ENCODE measurements around the gene GSTCD. TPM values are rescaled to one million over a fixed set of nuclear protein-coding genes. Genes with fewer than 3 reads are reported as not detected.

The GSTCD gene
- total RNA-seq, 1 experiment from 2014 or later = 17.9 TPM

DNA sequence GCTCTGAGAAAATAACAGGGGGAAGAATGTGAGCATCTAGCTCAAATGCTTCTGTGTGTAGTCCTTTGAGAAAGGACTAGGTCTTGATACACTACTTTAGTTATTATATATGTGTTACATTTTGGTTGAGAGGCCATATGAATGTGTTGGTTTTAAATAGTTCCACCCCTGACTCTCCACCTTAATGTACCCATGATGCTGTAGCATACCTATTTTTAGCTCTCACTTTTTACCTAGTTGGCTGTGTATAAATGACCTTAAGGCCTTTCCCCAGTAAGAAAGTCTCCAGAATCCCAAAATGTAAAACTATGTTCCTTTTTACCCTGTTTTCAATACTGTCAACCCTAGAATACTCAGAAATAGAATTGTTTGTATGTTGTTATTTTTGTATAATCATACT lies 166.6 kb downstream of the GSTCD start:
- no peak overlapping the region for H3K56ac ChIP-seq (ENCODE audit: insufficient read length, low read depth, low read length)
- H3K27me3 ChIP-seq (ENCODE audit: insufficient read depth, low read length) = no peaks in the 10 kb centered on the region
- TF ChIP-seq, protein P1, sequence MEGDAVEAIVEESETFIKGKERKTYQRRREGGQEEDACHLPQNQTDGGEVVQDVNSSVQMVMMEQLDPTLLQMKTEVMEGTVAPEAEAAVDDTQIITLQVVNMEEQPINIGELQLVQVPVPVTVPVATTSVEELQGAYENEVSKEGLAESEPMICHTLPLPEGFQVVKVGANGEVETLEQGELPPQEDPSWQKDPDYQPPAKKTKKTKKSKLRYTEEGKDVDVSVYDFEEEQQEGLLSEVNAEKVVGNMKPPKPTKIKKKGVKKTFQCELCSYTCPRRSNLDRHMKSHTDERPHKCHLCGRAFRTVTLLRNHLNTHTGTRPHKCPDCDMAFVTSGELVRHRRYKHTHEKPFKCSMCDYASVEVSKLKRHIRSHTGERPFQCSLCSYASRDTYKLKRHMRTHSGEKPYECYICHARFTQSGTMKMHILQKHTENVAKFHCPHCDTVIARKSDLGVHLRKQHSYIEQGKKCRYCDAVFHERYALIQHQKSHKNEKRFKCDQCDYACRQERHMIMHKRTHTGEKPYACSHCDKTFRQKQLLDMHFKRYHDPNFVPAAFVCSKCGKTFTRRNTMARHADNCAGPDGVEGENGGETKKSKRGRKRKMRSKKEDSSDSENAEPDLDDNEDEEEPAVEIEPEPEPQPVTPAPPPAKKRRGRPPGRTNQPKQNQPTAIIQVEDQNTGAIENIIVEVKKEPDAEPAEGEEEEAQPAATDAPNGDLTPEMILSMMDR (conservative IDR thresholded peaks at IDR 0.05) = no peak
- peaks cover 12 to 14% of the 10 kb centered on the region in 2 experiments for H3K4me1 Mint-ChIP-seq
- H3K14ac ChIP-seq (ENCODE audit: insufficient read depth, low read length) = no peak overlapping the region
- no peak overlapping the region for H3K9ac ChIP-seq (ENCODE audit: extremely low read depth, insufficient read length, low read length)
- no peaks in the 10 kb centered on the region for H3K9me3 ChIP-seq (ENCODE audit: control insufficient read depth, low read depth, low read length)
- no peak overlapping the region for H4K91ac ChIP-seq (ENCODE audit: insufficient read length, low read depth, low read length)
- DNase-seq = no peak
- no peak overlapping the region for H4K5ac ChIP-seq (ENCODE audit: insufficient read length, low read depth, low read length)
- peaks cover 6 to 8% of the 10 kb centered on the region in 2 experiments; a peak in 4 of 5 replicates for H3K9me3 Mint-ChIP-seq
- no peak overlapping the region for H2BK15ac ChIP-seq (ENCODE audit: low read depth, low read length)
- no peak overlapping the region for H2BK20ac ChIP-seq (ENCODE audit: low read depth, low read length, poor library complexity, severe bottlenecking)
- H3K27me3 Mint-ChIP-seq (ENCODE audit: low read depth) = no peaks in the 10 kb centered on the region
- H3K27ac ChIP-seq (ENCODE audit: insufficient read length, low read depth, low read length) = no peak overlapping the region
- no peaks in the 10 kb centered on the region for H3K79me2 ChIP-seq (ENCODE audit: insufficient read depth, low read length)
- no peaks in the 10 kb centered on the region for H3K79me1 ChIP-seq (ENCODE audit: insufficient read depth, low read depth, low read length, poor library complexity, severe bottlenecking)
- no peak overlapping the region for H2AFZ ChIP-seq (ENCODE audit: low read length)
- no peak overlapping the region for H2BK12ac ChIP-seq (ENCODE audit: insufficient read length, low read depth, low read length)
- no peak overlapping the region for H2BK120ac ChIP-seq (ENCODE audit: low read depth, low read length, poor library complexity, severe bottlenecking)
- H3K23me2 ChIP-seq (ENCODE audit: insufficient read length, low read depth, low read length, poor library complexity, severe bottlenecking) = no peaks in the 10 kb centered on the region
- H3K4me3 Mint-ChIP-seq = no peak overlapping the region
- H3K18ac ChIP-seq (ENCODE audit: insufficient read length, low read depth, low read length) = no peak overlapping the region
- no peak overlapping the region for H3T11ph ChIP-seq (ENCODE audit: low read length)
- H2BK5ac ChIP-seq (ENCODE audit: insufficient read length, low read length) = no peak overlapping the region
- H3K4me2 ChIP-seq (ENCODE audit: insufficient read depth, insufficient read length, low read length) = no peak overlapping the region
- H3K27ac Mint-ChIP-seq = no peak overlapping the region
- H3K36me3 Mint-ChIP-seq (ENCODE audit: insufficient read depth in 1 of 3, low read depth in 3 of 3) = peaks cover 0 to 7% (median 0%) of the 10 kb centered on the region in 3 experiments; a peak in 1 of 7 replicates
- no peak overlapping the region for H2AK5ac ChIP-seq (ENCODE audit: insufficient read length, low read length)
- H3K23ac ChIP-seq (ENCODE audit: insufficient read length, low read depth, low read length) = no peak overlapping the region
- H3K4ac ChIP-seq (ENCODE audit: low read depth, low read length) = no peak overlapping the region
- H4K8ac ChIP-seq (replicated peaks; ENCODE audit: insufficient read length, low read depth, low read length) = no peak overlapping the region
- no peaks in the 10 kb centered on the region for H4K20me1 ChIP-seq (ENCODE audit: control insufficient read depth, insufficient read depth, insufficient read length)
- no peaks in the 10 kb centered on the region for H3K4me1 ChIP-seq (ENCODE audit: insufficient read depth, low read length)
